K562 (cell line): ENCODE results near the gene PGPEP1. TPM values are rescaled to one million over a fixed set of nuclear protein-coding genes. Genes with fewer than 3 reads are reported as not detected.

Experiments used
- ATAC-seq: fragments of 200-7000 bp; cut with Tn5 transposase; 3 replicates; pipeline ENCODE4 v1.9.1; 2020; ENCODE audit warnings: moderate library complexity
- BruUV-seq: library from RNA; stranded (reverse); fragments of 400-500 nt; replicated peaks from 2 replicates; lab custom pipeline; 2021; lab: Mats Ljungman, UMichigan
- CTCF ChIA-PET: fragments of 300-600 bp; formaldehyde crosslinking; extraction: SDS; loops from one replicate; lab custom pipeline; 2021; ENCODE audit warnings: low intra/inter-chr PET ratio; lab: Yijun Ruan, JAX
- POLR2A ChIA-PET: fragments of 300-600, 350-650 bp; sonication (Branson Sonifier 250); formaldehyde crosslinking; extraction: SDS; loops from one replicate; lab custom pipeline; 2021; ENCODE audit warnings: antibody characterized with exemption, inconsistent platforms; lab: Yijun Ruan, JAX
- DNase-seq, 4 experiments: peaks; one replicate each; pipeline versions ENCODE4 v3.0.0 to v3.0.0-alpha.2; 2011 to 2018; ENCODE audit warnings: low spot score in 3 of 4, mixed read lengths in 3 of 4; ENCODE audit errors: extremely low read depth in 1 of 4
- FAIRE-seq: peaks from 2 replicates; lab custom pipeline; 2011; peaks lifted over from hg19 to GRCh38; lab: Jason Lieb, UNC
- H2AFZ ChIP-seq: 2 replicates; pipeline ENCODE4 v1.6.0; 2011; ENCODE audit warnings: low read depth, low read length, control low read depth, inconsistent platforms
- H3K27ac ChIP-seq: fragments of 200-600 bp; 3 replicates; pipeline ENCODE4 v1.8.0; 2011; ENCODE audit warnings: low read depth, mild to moderate bottlenecking, control low read depth, inconsistent platforms, low read length, moderate library complexity, mixed read lengths; ENCODE audit errors: extremely low read depth
- H3K27me3 ChIP-seq, 2 experiments: fragments of 300-600 bp in 1 of 2; 2 replicates in 1 of 2; 3 replicates in 1 of 2; pipeline versions ENCODE4 v1.6.0 to v1.8.0; 2011; ENCODE audit warnings: inconsistent platforms in 2 of 2, low read length in 2 of 2, mild to moderate bottlenecking in 1 of 2, mixed read lengths in 1 of 2, moderate library complexity in 1 of 2; ENCODE audit not compliant: control insufficient read depth in 2 of 2, insufficient read depth in 2 of 2
- H3K36me3 ChIP-seq: fragments of 300-600 bp; 3 replicates; pipeline ENCODE4 v1.8.0; 2011; ENCODE audit warnings: mild to moderate bottlenecking, low read length, inconsistent platforms; ENCODE audit not compliant: control insufficient read depth, insufficient read depth
- H3K4me1 ChIP-seq, 2 experiments: fragments of 200-600 bp in 1 of 2; replicated peaks in 1 of 2; 2 replicates in 1 of 2; 3 replicates in 1 of 2; pipeline versions ENCODE4 v1.5.1 to v1.8.0; 2011; ENCODE audit warnings: inconsistent platforms in 2 of 2, low read length in 2 of 2, mild to moderate bottlenecking in 1 of 2, mixed read lengths in 1 of 2, moderate library complexity in 1 of 2; ENCODE audit not compliant: control insufficient read depth in 2 of 2, insufficient read depth in 2 of 2
- H3K4me2 ChIP-seq: 2 replicates; pipeline ENCODE4 v1.6.1; 2011; ENCODE audit warnings: low read length, control low read depth, inconsistent platforms, mixed read lengths; ENCODE audit not compliant: insufficient read depth
- H3K4me3 ChIP-seq: fragments of 200-600 bp; sonication (generic), shearing (Covaris generic); 2 replicates; pipeline ENCODE4 v1.5.1; 2016; ENCODE audit warnings: control low read depth, inconsistent platforms
- H3K79me2 ChIP-seq: fragments of 200-600 bp; 3 replicates; pipeline ENCODE4 v1.8.0; 2011; ENCODE audit warnings: low read length, inconsistent platforms; ENCODE audit not compliant: control insufficient read depth, insufficient read depth
- H3K9ac ChIP-seq, 2 experiments: 2 replicates each; pipeline versions ENCODE4 v1.6.0 to v1.6.1; 2011; ENCODE audit warnings: low read depth in 2 of 2, low read length in 2 of 2, control low read depth in 1 of 2, inconsistent platforms in 1 of 2, mild to moderate bottlenecking in 1 of 2, mixed read lengths in 1 of 2; ENCODE audit not compliant: insufficient read depth in 1 of 2
- H3K9me1 ChIP-seq: one replicate; pipeline ENCODE4 v1.6.0; 2011; ENCODE audit warnings: inconsistent platforms, mild to moderate bottlenecking, low read length, moderate library complexity; ENCODE audit not compliant: control insufficient read depth, insufficient read depth
- H3K9me3 ChIP-seq: replicated peaks from 2 replicates; pipeline ENCODE4 v1.5.1; 2011; ENCODE audit warnings: low read depth, low read length, inconsistent platforms; ENCODE audit not compliant: control insufficient read depth, insufficient read depth
- H4K20me1 ChIP-seq: replicated peaks from 2 replicates; pipeline ENCODE4 v1.6.1; 2011; ENCODE audit warnings: low read length, inconsistent platforms, mixed read lengths; ENCODE audit not compliant: control insufficient read depth, insufficient read depth
- BCOR ChIP-seq: fragments of 450-650 bp; IDR thresholded peaks from 2 replicates; pipeline ENCODE4 v1.6.1; 2016
- PKNOX1 ChIP-seq: fragments of 450-650 bp; IDR thresholded peaks from 2 replicates; pipeline ENCODE4 v1.6.1; 2016
- POU5F1 ChIP-seq: fragments of 150-350 bp; IDR thresholded peaks from 2 replicates; pipeline ENCODE4 v1.6.1; 2014; ENCODE audit warnings: borderline replicate concordance, low read length, low read depth, mild to moderate bottlenecking; ENCODE audit not compliant: partially characterized antibody
- WGBS: fragments of 100-300 bp; shearing (Covaris generic); methylation state at CpG from one replicate; pipeline ENCODE4 v1.1.6; 2016; ENCODE audit warnings: low coverage, mixed read lengths; ENCODE audit not compliant: insufficient coverage; ENCODE audit errors: missing lambda C conversion rate; 5-methylcytosine and 5-hydroxymethylcytosine counted together
- in situ Hi-C: fragments of 300-500 bp; cut with MboI; formaldehyde crosslinking; loops from 4 replicates; pipeline ENCODE4 v1.15.0; 2018; ENCODE audit warnings: inconsistent platforms, mixed read lengths
- intact Hi-C: fragments of 100-400 bp; cut with micrococcal nuclease; formaldehyde crosslinking; loops from 2 replicates; pipeline ENCODE4 v1.14.2; 2022
- polyA plus RNA-seq, 8 experiments: library from polyadenylated mRNA; depleted of rRNA in 4 of 8; stranded (reverse) in 5 of 8; unstranded in 3 of 8; fragments of >200 nt; fragmentation: Nextera tagmentation in 2 of 8; fragmentation: Illumina TruSeq in 1 of 8; extraction: Ambion mirVana in 2 of 8; extraction: Trizol in 1 of 8; gene quantifications; 2 replicates each; pipeline versions ENCODE4 v1.2.1 to v1.2.3, GENCODE V29; 2011 to 2014; ENCODE audit warnings: inconsistent platforms in 1 of 8, missing spikeins in 1 of 8
- total RNA-seq, 7 experiments: library from RNA; depleted of rRNA in 6 of 7; stranded (reverse); fragments of >200 nt in 6 of 7; fragmentation: Illumina TruSeq in 2 of 7; extraction: Trizol in 2 of 7; gene quantifications; 2 replicates each; pipeline versions ENCODE4 v1.2.1 to v1.2.3, GENCODE V29; 2011 to 2021; ENCODE audit warnings: low replicate concordance in 1 of 7

PGPEP1 gene
- total and polyA plus RNA-seq, 9 of the 15 experiments (the other 6 are each of a cell fraction or from before 2014, with no cell fraction given): 10.0 to 69.6 (median 33.5) TPM

GRCh38 chr19:18326772-18327171 lies 13.6 kb upstream of the PGPEP1 start:
- Histone ChIP-seq H3K27me3 (no peaks in the 10 kb centered on the region), H3K36me3 (no peaks in the 10 kb centered on the region), H3K4me2 (no peak overlapping the region), H3K4me3 (no peak overlapping the region), H4K20me1 (no peaks in the 10 kb centered on the region), H3K79me2 (peaks cover 17% of the 10 kb centered on the region), H3K4me1 (peaks cover 28 to 36% of the 10 kb centered on the region in 2 experiments), H2AFZ (peak overlapping the region; percentile 78), H3K9me1 (no peaks in the 10 kb centered on the region), H3K9ac (peak overlapping the region; percentile 3 to 84; a peak in 3 of 4 replicates), H3K27ac (0 out of 3 replicates have a peak overlapping the region, but pooled peaks have one; percentile 1), H3K9me3 (no peaks in the 10 kb centered on the region)
- TF ChIP-seq BCOR (0 out of 2 replicates have a peak, but pooled peaks have one; percentile 56), POU5F1 (no peak), PKNOX1 (peak; percentile 56)
- 76% methylated on average over 2 of the region's 5 CpGs for WGBS
- BruUV-seq: no TSS peak
- FAIRE-seq (no peak), DNase-seq (no peak), ATAC-seq (no peak)
- CTCF ChIA-PET: interaction anchor here (2.2 kb wide), 1 partner anchor 48 kb away, joined by 11 read pairs; no protein-coding TSS in a partner anchor
- POLR2A ChIA-PET: interaction anchor here (9.8 kb wide), 1 partner anchor 47 kb away, joined by 122 read pairs; the partner anchor contains the start of gene JUND
- in situ Hi-C loops: no loop called here
- intact Hi-C loops: loop anchor here (5.0 to 10.0 kb wide), 2 partner anchors 119 to 212 kb away; no protein-coding TSS in a partner anchor
